NCI-H1694 treated with DMSO at 0.1 percent for 48 hours (cell line): ENCODE data around the gene LRRN4.

Experiments
- DNase-seq: peaks from one replicate; lab custom pipeline; 2025; lab: John Stamatoyannopoulos, UW

Gene LRRN4

GRCh38 chr20:6053776-6054688, at the start of gene LRRN4:
LRRN4 (minus strand) TSS chr20:6054060; CDS start chr20:6052799, 1,261 bp downstream.
- no peak for DNase-seq

DNA sequence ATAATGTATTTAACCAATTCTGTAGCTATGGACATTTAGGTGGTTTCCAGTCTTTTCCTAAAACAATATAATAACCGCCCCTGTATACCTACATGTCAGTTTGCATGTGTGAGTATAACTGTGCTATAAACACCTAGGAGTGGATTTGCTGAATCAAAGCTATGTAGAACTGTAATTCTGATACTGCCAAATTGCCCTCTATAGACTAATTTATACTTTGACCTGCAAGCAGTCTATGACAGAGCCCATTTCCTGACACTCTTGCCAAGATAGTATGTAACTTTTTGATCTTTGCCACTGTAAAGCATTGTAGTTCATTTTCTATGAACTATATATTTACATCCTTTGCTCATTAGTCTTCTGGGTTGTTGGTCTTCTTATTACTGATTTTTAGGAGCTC, 49.4 kb upstream of the LRRN4 start:
- no peak for DNase-seq

GRCh38 chr20:6101346-6101745, 47.5 kb upstream of the LRRN4 start:
- DNase-seq: no peak

DNA sequence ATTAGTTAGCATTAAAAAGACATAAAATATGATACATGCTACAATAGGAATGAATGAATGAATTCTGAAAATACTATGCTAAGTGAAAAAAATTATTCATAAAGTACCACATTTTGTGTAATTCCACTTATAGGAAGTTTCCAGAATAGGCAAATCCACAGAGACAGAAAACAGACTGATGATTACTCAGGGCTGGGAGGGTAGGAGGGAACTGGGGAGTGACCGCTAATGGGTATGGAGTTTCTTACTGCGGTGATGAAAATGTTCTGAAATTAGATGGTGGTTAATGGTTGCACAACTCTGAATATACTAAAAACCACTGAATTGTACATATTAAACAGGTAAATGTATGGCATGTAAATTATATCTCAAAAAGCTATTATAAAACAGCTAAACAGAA, 46.4 kb upstream of the LRRN4 start:
- DNase-seq: no peak

GRCh38 chr20:6099819-6100218, 46.0 kb upstream of the LRRN4 start:
- no peak for DNase-seq

DNA sequence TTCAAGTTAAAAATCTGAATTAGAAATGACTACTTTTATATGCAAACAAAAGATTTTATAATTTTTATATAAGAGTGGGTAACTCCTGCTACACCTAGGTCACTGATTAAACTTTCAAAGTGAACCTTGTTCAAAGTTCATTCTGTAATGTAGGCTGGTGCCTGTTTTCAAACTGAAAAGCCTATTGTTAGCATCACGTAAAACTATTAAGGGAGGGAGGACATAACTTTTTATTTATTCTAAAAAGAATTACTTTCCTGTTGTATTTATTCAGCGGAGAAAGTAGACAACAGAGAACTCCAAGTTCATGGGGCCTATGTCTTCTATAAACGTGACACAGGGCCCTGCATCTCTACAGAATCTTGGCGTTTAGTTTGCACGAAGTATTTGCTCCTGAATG, 41.5 kb upstream of the LRRN4 start:
- no peak for DNase-seq

DNA sequence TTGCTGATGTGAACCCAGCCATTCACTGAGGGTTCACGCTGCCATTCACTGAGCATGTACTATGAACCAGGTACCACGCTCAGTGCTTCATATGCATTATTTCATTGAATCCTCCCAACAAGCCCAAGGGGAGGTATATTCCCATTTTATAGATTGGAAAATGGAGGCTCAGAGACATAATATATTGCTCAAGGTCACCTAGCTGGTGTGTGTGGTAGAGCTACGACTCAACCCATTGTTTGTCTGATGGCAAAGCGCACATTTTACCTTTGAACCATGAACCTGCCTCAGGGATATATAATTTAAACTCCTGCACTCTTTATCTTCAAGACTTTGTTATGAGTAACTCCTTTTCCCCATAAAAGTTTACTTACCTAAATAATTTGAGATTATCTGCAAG, 40.7 kb upstream of the LRRN4 start:
- no peak for DNase-seq

DNA sequence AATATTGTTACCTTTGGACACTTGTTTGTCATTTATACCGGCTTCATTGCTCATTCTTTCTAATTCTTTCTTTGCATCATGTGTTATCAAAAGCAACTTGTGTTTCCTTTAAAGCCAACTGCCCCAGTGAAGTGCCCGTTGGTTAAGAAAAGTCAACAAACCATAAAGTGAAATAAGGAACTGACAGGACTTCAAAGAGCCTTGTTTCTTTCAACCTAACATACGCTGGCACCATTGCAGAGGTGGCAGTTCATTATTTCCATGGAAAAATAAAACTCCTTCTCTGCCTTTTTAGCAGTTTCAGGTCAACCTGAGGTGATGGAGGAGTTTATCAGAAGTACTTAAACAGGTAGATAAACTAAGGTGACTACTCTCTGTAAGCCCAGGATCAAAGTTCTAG, 40.2 kb upstream of the LRRN4 start:
- no peak for DNase-seq

DNA sequence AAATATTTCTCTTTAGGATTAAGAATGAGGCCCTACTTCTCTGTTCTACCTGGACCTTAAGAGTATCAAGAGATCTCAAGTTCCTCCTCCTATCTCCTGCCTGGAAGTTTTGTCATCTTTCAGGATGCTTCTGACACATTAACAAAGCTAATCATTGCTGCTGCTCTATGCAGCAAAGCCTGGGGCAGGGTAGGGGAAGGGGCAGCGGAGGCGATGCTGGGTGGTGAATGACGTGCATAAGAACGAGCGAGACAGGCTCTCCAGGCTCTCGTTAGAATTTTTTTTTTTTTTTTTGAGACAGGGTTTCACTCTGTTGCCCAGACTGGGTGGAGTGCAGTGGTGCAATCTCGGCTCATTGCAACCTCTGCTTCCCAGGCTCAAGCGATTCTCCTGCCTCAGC, 37.8 kb upstream of the LRRN4 start:
- no peak for DNase-seq

DNA sequence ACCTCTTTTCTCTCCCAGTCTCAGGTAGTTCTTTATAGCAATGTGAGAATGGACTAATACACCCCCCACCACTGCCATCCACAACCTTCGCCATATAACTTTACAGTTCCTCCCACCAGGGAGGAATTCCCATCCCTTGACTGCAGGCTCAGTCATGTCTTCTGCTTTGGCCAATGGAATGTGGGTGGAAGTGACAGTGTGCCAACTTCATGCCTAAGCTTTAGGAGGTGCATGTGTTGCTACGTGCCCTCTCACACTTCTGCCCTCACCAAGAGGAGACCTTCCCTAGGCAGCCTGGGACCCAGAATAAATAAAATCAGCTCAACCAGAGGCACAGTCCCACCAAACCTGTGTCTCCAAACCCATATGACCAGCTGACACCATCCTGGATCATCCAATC, 33.0 kb upstream of the LRRN4 start:
- DNase-seq: no peak

- DNase-seq: no peak
Observed at GRCh38 chr20:6083926-6084325, 30.1 kb upstream of the LRRN4 start.

GRCh38 chr20:6081236-6081635, 27.4 kb upstream of the LRRN4 start:
- no peak for DNase-seq

DNA sequence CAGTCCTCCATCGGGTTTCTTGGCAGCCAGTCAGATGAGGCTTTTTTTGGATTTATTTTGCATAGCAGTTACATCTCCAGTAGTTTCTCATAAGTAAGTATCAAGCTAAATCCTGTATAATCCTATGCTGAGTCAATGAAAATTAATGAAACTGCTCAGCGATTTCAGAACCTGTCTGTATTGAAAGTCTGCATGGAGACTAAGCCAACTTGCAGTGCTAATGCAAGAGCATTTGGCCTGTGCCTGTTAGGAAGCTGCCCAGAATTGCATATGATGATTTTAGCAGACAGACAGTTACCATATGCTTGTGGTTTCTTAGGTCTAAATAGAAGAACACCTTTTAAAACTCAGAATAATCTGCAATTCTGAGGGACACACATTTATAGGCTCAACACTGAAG, 25.2 kb upstream of the LRRN4 start:
- DNase-seq: no peak

GRCh38 chr20:6075428-6076219, 21.8 kb upstream of the LRRN4 start:
- peak; percentile 89 for DNase-seq

- DNase-seq: no peak
Observed at GRCh38 chr20:6074784-6075183, 20.9 kb upstream of the LRRN4 start.

DNA sequence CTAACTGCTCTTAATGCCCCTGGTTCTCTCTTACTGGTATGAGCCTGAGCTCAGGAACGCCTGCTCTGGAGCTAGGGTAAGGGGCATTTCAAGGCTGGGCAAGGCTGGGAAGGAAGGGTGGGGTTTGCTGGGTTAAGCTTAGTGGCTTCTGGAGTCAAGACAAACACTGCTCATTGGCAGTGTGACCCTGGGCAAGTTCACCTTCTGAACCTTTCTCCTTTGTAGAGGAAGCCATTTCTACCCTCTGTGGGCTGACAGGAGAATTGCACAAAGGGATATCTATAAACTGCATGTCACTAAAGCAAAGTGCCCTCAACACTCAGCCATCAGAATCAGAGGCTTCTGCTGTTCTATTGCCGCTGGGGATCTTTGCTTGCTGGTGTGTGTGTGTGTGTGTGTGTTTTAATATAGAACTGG, 20.3 kb upstream of the LRRN4 start:
- DNase-seq: peak; percentile 25

GRCh38 chr20:6070829-6071695, 17.2 kb upstream of the LRRN4 start:
- DNase-seq: no peak

DNA sequence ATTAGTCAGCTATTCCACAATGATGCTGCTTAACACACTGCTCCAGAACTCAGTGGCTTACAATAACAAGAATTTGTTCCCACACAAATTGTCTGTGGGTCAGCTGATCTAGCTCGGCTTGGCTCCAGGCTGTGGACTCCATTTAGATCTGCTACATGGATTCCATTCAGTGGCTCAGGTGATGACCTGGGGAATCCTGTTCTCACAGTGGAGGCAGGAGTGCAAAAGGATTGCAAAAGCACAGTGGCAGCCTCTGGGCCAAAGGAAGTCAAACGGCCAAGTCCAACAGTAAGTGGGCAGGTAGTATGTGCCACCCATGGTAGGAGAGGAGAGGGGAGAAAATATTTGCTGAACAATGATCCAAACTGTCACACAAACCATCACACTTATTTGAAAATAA, 15.8 kb upstream of the LRRN4 start:
- DNase-seq: no peak

DNA sequence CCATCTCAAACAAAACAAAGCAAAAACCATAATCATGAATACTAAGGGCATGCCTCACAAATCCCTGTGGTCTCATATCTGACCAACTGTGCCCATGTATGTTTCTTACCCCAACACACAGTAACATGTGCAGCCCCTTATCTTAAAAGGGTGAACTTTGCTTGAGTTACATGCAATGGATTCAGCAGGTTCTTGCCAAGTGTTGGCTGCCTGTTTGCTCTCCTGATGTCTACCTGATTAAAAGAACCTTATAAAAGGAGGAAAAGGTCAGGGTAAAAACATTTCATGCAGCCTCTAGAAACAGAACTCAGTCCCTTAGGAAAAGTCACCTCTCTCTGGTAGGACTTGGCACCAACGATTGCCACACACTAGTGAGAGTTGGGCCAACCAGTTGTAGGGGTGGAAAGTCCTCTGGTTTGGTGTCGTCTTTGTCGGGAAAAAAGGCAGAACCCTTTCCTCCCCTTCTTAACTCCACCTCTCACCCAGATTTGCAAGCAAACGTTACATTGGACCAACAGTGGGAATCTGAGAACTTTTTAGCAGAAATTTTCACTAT, 14.0 kb upstream of the LRRN4 start:
- DNase-seq: no peak

GRCh38 chr20:6066582-6066981, 12.7 kb upstream of the LRRN4 start:
- DNase-seq: no peak

GRCh38 chr20:6061544-6061943, 7.7 kb upstream of the LRRN4 start:
- no peak for DNase-seq

- no peak for DNase-seq
Observed at GRCh38 chr20:6060213-6060612, 6.4 kb upstream of the LRRN4 start.
